NB4 (cell line): ENCODE measurements around the gene TCF3.
"Not testable (repeated sequence)": the region's sequence is repeated elsewhere in the genome, so short reads cannot be mapped to it uniquely, and the experiment has no call there.

Source experiments
- DNase-seq: peaks from one replicate; pipeline ENCODE4 v3.0.0; 2010; ENCODE audit warnings: low read depth
- H3K4me3 ChIP-seq: one replicate; pipeline ENCODE4 v1.5.1; 2011; ENCODE audit warnings: mild to moderate bottlenecking, low read depth, low read length, moderate library complexity
- MYC ChIP-seq: IDR thresholded peaks from 2 replicates; pipeline ENCODE4 v1.6.1; 2011; ENCODE audit warnings: low read depth, low read length
- POLR2A ChIP-seq: IDR thresholded peaks from 2 replicates; pipeline ENCODE4 v1.6.1; 2011; ENCODE audit warnings: mild to moderate bottlenecking; ENCODE audit not compliant: insufficient read length; ENCODE audit errors: extremely low read depth
- TF ChIP-seq, protein P1 (sequence below): IDR thresholded peaks from 2 replicates; pipeline ENCODE4 v1.6.1; 2011; ENCODE audit warnings: low read depth, low read length
- TF ChIP-seq, protein P2 (sequence below): IDR thresholded peaks from one replicate; pipeline ENCODE4 v1.5.1; 2012; ENCODE audit warnings: low read depth, low read length

TCF3 gene

DNA sequence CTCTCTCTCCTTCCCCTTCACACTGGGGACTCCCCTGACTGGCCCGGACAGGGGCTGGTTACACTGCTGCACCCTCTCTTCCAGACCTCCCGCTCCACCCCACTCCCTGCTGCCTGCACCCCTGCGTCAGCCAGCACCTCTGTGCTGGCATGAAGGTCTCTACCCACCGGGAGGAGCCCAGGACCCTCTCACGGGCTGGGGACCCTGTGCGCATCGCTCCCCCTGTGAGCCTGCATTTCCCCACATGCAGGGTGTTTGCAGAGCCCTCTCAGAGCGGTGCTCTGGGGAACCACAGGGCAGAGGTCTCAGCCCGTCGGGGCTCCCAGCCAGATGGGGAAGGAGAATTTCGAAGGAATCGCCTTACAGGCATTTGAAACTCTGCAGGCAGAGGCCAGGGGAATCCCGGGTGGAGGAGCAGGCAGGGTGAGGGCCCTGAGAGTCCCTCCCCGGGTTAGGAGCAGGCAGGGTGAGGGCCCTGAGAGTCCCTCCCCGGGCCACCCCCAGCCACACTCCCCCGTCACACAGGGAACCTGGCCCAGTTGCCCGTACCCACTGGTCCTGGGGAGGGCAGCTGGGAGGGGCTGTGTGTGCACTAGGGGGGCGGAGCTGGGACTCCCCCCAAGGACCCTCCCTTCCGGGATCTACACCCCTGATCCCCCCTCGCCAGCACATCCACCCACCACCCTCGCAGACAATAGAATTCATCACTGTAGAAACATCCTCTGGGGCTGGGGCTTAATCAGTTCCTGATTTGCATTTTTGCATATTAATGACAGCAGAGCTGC lies 16.3 kb upstream of the TCF3 start:
- no peak for DNase-seq
- no peak overlapping the region for H3K4me3 ChIP-seq
- no peak for TF ChIP-seq POLR2A
- TF ChIP-seq MYC, result no peak
- TF ChIP-seq, protein P1, sequence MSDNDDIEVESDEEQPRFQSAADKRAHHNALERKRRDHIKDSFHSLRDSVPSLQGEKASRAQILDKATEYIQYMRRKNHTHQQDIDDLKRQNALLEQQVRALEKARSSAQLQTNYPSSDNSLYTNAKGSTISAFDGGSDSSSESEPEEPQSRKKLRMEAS, result no peak
- TF ChIP-seq, protein P2, sequence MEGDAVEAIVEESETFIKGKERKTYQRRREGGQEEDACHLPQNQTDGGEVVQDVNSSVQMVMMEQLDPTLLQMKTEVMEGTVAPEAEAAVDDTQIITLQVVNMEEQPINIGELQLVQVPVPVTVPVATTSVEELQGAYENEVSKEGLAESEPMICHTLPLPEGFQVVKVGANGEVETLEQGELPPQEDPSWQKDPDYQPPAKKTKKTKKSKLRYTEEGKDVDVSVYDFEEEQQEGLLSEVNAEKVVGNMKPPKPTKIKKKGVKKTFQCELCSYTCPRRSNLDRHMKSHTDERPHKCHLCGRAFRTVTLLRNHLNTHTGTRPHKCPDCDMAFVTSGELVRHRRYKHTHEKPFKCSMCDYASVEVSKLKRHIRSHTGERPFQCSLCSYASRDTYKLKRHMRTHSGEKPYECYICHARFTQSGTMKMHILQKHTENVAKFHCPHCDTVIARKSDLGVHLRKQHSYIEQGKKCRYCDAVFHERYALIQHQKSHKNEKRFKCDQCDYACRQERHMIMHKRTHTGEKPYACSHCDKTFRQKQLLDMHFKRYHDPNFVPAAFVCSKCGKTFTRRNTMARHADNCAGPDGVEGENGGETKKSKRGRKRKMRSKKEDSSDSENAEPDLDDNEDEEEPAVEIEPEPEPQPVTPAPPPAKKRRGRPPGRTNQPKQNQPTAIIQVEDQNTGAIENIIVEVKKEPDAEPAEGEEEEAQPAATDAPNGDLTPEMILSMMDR, result no peak

DNA sequence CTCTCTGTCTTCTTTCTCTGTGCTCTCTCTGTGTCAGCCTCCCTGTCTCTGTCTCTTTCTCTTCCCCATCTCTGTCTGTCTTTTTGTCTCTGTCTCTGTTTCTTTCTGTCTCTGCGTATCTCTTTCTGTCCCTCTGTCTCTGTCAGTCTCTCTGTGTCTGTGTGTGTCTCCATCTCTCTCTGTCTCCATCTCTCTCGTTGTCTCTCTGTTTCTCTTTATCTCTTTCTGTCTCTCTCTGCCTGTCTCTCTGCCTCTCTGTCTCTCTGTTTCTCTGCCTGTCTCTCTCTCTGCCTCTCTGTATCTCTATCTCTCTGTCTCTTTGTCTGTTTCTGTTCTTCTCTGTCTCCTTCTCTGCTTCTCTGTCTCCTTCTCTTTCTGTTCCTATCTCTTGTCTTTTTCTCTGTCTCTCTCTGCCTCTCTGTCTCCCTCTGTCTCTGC lies 15.7 kb upstream of the TCF3 start:
- DNase-seq, result no peak
- no peak overlapping the region for H3K4me3 ChIP-seq
- TF ChIP-seq MYC (no peak), POLR2A (no peak)
- TF ChIP-seq, protein P2, result no peak
- TF ChIP-seq, protein P1, result no peak

DNA sequence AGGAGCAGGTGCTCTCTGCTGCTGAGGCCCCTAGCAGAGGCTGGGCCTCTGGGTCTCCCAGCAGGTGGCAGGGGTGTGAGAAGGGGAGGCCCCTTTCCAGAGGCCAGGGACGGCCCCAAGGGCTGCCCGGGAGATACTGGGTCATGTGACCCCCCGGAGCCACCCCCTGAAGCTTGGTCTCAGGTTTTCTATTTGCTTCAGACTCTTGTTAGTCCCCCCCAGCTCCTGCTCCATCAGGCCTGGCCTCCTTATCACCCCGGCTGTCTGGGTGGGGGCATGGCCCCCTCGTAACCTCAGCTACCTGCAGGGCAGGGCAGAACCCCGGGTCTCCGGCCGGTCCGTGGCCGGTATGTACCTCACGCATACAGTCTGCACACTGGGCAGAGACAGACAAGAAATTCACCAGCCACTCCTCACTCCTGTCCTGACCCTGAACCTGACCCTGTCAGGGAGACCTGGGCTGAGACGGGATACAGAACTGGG lies 13.2 kb upstream of the TCF3 start:
- no peak overlapping the region for H3K4me3 ChIP-seq
- no peak for TF ChIP-seq POLR2A
- TF ChIP-seq, protein P2, result no peak
- TF ChIP-seq MYC, result no peak
- TF ChIP-seq, protein P1, result no peak
- no peak for DNase-seq

DNA sequence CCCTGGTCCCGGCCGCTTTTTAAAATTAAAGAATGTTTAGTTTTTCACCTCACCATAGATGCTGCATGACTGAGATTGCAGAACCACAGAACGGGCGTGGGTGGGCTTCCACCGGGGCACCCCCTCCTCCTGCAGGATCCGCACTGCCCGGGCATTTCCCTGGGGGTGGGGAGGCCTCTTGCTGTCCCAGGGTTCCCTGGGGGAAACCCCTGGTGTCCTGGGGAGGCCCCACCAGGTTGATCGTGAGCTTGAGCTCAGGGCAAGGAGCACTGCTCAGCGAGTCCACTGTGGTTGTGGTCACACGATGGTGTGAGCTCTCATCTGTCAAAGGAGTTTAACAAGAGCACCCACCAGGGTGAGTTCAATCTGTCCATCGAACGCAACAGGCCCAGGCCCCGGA lies 11.4 kb upstream of the TCF3 start:
- TF ChIP-seq, protein P2, result no peak
- no peak for TF ChIP-seq MYC
- TF ChIP-seq POLR2A, result no peak
- TF ChIP-seq, protein P1, result no peak
- no peak overlapping the region for H3K4me3 ChIP-seq
- DNase-seq, result no peak

DNA sequence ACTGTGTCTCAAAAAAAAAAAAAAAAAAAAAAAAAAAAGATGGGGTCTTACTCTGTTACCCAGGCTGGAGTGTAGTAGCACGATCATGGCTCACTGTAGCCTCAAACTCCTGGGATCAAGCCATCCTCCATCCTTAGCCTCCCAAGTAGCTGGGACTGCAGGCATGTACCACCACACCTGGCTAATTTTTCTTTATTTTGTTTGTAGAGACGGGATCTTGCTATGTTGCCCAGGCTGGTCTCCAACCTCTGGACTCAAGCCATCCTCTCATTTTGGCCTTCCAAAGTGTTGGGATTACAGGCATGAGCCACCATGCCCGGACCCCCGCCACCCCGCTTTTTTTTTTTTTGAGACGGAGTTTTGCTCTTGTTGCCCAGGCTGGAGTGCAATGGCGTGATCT lies 10.8 kb upstream of the TCF3 start:
- DNase-seq, result not testable (repeated sequence)

DNA sequence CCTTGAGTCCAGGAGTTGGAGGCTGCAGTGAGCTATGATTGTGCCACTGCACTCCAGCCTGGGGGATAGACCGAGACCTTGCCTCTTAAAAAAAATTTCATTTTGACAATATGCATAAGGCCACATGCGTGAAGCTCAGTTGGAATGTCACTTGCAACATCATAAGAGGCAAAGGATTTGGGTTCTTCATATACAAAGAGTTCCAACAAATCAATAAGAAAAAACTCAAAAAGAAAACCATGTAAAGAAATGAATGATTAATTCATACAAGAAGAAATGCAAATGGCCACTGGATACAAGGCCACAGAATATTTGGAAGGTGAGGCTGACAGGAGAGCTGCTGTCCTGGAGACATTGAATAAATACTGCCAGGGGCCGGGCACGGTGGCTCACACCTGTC lies 9.6 kb upstream of the TCF3 start:
- DNase-seq, result no peak
- no peak overlapping the region for H3K4me3 ChIP-seq
- TF ChIP-seq, protein P1, result no peak
- no peak for TF ChIP-seq POLR2A
- TF ChIP-seq MYC, result no peak
- TF ChIP-seq, protein P2, result no peak

More for the DNA sequence above, 10.8 kb upstream of the TCF3 start:
- not testable (repeated sequence) for H3K4me3 ChIP-seq
